Left ventricle myocardium inferior (tissue), 1 donor: Measurements from ENCODE around the gene LRRC71. TPM values are rescaled to one million over a fixed set of nuclear protein-coding genes. Genes with fewer than 3 reads are reported as not detected.

Experiments used
- DNase-seq: peaks from one replicate; pipeline ENCODE4 v3.0.0-alpha.2; 2020
- H3K27ac ChIP-seq: fragments of 200-600 bp; replicated peaks from 2 replicates; pipeline ENCODE4 v1.8.0; 2021
- H3K27me3 ChIP-seq: fragments of 200-600 bp; 2 replicates; pipeline ENCODE4 v1.8.0; 2021; ENCODE audit warnings: low read depth
- H3K36me3 ChIP-seq: fragments of 200-600 bp; 2 replicates; pipeline ENCODE4 v1.8.0; 2021
- H3K4me1 ChIP-seq: fragments of 200-600 bp; 2 replicates; pipeline ENCODE4 v1.8.0; 2021
- H3K4me3 ChIP-seq: fragments of 200-600 bp; 2 replicates; pipeline ENCODE4 v1.8.0; 2021; ENCODE audit warnings: mild to moderate bottlenecking, moderate library complexity
- H3K9me3 ChIP-seq: fragments of 200-600 bp; replicated peaks from 2 replicates; pipeline ENCODE4 v1.8.0; 2021
- intact Hi-C: fragments of 100-400 bp; cut with micrococcal nuclease; formaldehyde crosslinking; loops from one replicate; pipeline ENCODE4 v1.11.0; 2022
- total RNA-seq: library from RNA; stranded (reverse); fragmentation: NEBNext Ultra II Directional; extraction: Animal tissue kit (Norgen Biotek cat#: 25700); gene quantifications from one replicate; pipeline ENCODE4 v1.2.1, GENCODE V29; 2021
- TF ChIP-seq, protein P1 (sequence below): fragments of 200-600 bp; IDR thresholded peaks from 2 replicates; pipeline ENCODE4 v1.8.0; 2021; ENCODE audit warnings: antibody characterized with exemption, mild to moderate bottlenecking, borderline replicate concordance
- donor health status: DM: no; HTN: yes; CAD: no; lungs with severe emphysema.

LRRC71 gene
- total RNA-seq, 1 donor from 2014 or later: 0.27 TPM

DNA sequence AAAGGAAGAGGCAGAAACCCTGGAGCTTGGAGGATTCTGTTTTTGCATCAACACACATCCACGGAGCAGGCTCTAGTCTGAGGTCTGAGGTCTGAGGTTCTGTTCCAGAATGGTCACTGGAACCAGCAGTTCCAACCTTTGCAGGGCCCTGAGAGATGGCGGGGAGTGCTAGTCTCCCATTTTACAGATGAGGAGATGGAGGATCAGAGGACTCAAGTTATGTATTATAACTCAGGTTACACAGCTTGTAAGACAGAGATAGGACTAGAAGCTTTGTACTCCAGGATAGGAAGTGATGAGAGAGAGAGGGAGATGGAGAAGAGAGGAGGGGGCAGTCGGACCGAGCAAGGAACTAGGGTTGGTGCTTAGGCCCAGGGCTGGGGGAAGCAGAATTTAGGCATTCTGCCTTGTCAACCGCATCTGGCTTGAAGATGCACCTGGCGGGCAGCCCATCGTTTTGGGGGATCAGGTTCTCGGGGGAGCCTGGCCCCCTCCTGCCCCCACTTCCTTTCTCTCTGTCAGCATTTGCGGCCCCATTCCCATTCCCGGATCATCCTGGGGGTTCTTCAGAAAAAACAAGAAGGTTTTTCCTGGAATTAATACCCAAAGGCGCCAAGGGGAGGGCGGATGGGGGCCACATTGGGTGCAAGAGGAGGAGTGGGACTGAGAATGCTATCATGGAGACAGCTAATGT, 21.3 kb upstream of the LRRC71 start:
- intact Hi-C loops: no loop called here
- DNase-seq: no peak

DNA sequence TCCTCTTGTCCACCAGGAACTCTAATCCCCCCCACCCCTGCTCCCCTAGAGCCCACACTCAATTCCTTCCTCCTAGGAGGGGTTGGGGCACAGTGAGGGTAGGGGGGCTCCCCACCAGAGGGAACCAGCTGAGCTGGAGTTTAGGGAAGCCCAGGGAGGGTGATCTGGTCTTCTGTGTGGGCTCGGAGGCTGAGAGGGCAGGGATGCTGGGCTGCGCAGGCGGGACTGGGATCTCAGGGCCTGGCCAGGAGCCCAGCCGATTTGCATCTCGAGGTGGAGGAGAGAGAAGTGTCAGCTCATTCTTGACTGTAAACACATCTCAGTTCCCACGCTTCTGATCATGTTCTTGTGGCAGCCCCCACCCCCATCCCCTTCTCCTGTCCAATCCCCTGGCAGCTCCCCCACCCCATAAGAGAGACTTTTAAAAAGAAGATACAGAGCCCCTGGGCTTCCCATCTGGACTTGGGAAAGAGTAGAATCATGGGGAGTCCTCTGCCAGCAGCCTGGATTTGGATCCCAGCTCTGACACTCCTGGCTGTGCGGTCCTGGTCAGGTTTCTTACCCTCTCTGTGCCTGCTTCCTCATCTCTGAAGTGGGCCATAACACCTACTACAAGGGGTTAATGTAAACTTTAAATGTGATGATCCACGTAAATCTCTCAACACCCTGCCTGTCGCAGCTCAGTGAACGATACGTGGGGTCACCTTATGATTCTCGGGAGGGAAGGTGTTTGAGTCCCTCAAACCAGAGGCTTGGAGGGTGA, 20.3 kb upstream of the LRRC71 start:
- intact Hi-C loops: no loop called here
- peak overlapping the region; percentile 94 for H3K27ac ChIP-seq

More for the DNA sequence above, 21.3 kb upstream of the LRRC71 start:
- Histone ChIP-seq H3K9me3 (no peaks in the 10 kb centered on the region), H3K4me3 (peak overlapping the region; percentile 72), H3K4me1 (peaks cover 100% of the 10 kb centered on the region), H3K36me3 (no peaks in the 10 kb centered on the region), H3K27ac (peak overlapping the region; percentile 94), H3K27me3 (peaks cover 35% of the 10 kb centered on the region)
- TF ChIP-seq, protein P1, sequence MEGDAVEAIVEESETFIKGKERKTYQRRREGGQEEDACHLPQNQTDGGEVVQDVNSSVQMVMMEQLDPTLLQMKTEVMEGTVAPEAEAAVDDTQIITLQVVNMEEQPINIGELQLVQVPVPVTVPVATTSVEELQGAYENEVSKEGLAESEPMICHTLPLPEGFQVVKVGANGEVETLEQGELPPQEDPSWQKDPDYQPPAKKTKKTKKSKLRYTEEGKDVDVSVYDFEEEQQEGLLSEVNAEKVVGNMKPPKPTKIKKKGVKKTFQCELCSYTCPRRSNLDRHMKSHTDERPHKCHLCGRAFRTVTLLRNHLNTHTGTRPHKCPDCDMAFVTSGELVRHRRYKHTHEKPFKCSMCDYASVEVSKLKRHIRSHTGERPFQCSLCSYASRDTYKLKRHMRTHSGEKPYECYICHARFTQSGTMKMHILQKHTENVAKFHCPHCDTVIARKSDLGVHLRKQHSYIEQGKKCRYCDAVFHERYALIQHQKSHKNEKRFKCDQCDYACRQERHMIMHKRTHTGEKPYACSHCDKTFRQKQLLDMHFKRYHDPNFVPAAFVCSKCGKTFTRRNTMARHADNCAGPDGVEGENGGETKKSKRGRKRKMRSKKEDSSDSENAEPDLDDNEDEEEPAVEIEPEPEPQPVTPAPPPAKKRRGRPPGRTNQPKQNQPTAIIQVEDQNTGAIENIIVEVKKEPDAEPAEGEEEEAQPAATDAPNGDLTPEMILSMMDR: no peak

DNA sequence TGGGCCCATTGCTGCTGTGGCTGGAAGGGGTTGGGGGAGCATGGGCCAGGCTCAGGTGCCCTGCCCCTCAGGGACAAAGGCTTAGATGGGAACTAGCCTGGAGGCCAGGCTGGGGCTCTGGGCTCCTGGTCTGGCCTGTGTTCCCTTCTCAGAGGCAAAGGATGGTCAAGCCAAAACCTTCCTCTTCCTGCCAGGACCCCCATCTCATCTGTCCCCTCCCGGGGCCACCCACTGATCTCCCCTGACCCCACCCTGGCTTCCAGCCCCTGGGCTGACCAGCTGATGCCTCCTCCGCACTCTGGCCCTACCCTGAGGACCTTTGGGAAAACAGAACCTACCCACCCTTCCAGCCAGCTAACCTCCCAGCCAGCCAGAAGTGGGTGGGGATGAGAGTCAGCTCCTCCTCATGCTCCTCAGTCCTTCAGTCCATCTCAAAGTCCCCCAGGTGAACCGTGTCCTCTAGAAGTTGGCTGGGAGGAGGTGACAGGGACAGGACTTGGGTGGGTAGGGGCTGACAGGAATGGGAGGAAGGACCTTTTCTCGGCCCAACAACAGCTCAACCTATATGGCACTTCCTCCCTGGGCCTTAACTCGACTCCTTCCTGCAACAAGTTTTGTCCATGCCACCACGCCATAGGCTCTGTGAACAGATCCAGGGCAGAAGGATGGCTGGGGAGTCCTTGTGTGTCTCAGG, 19.4 kb upstream of the LRRC71 start:
- no peaks in the 10 kb centered on the region for H3K9me3 ChIP-seq
- peaks cover 23% of the 10 kb centered on the region for H3K27me3 ChIP-seq
- DNase-seq: no peak
- peak overlapping the region; percentile 94 for H3K27ac ChIP-seq
- TF ChIP-seq, protein P1: no peak
- intact Hi-C loops: no loop called here
- peaks cover 98% of the 10 kb centered on the region for H3K4me1 ChIP-seq
- peaks cover 5% of the 10 kb centered on the region for H3K36me3 ChIP-seq
- H3K4me3 ChIP-seq: peak overlapping the region; percentile 6

More for the DNA sequence above, 20.3 kb upstream of the LRRC71 start:
- H3K27me3 ChIP-seq: peaks cover 26% of the 10 kb centered on the region
- DNase-seq: no peak
- H3K4me1 ChIP-seq: peaks cover 99% of the 10 kb centered on the region
- H3K4me3 ChIP-seq: peak overlapping the region; percentile 72
- no peaks in the 10 kb centered on the region for H3K9me3 ChIP-seq
- no peaks in the 10 kb centered on the region for H3K36me3 ChIP-seq
- TF ChIP-seq, protein P1: no peak

DNA sequence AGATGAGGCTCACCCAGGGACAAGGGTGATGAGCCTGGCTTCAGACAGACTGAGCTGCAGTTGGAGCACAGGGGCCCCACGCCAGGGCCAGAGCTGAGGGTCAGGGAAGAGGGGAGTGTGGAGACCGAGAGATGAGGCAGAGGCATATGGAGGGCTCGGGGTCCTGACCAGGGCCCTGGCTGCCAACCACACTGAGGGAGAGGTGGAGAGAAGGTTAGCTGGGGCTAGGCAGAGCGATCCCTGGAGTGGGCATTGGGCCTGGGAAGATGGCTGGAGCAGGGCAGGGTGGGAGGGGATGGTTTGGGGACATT, 18.9 kb upstream of the LRRC71 start:
- H3K27ac ChIP-seq: peak overlapping the region; percentile 94
- H3K27me3 ChIP-seq: peaks cover 23% of the 10 kb centered on the region
- no peaks in the 10 kb centered on the region for H3K9me3 ChIP-seq
- TF ChIP-seq, protein P1: no peak
- DNase-seq: no peak
- H3K4me1 ChIP-seq: peaks cover 97% of the 10 kb centered on the region
- H3K36me3 ChIP-seq: peaks cover 10% of the 10 kb centered on the region
- intact Hi-C loops: no loop called here
- peak overlapping the region; percentile 6 for H3K4me3 ChIP-seq
